Smooth muscle cell (in vitro differentiated cells): ENCODE data around the gene ITGBL1. TPM values are rescaled to one million over a fixed set of nuclear protein-coding genes. Genes with fewer than 3 reads are reported as not detected.

ENCODE experiments used
- DNase-seq: peaks from one replicate; lab custom pipeline; 2025; ENCODE audit not compliant: unreplicated experiment; lab: John Stamatoyannopoulos, UW
- H2AFZ ChIP-seq: fragments of 200-600 bp; sonication (generic); 2 replicates; pipeline ENCODE4 v1.6.0; 2016; ENCODE audit warnings: antibody characterized with exemption, low read depth, mild to moderate bottlenecking
- H3F3A ChIP-seq: fragments of 200-600 bp; sonication (generic); 2 replicates; pipeline ENCODE4 v1.6.0; 2017; ENCODE audit warnings: antibody characterized with exemption, low read depth
- H3K27ac ChIP-seq: fragments of 200-600 bp; sonication (generic); 2 replicates; pipeline ENCODE4 v1.5.1; 2016; ENCODE audit warnings: low read depth, mild to moderate bottlenecking
- H3K27me3 ChIP-seq: fragments of 200-600 bp; sonication (generic); 2 replicates; pipeline ENCODE4 v1.6.1; 2016; ENCODE audit warnings: low read depth, mild to moderate bottlenecking
- H3K36me3 ChIP-seq: fragments of 200-600 bp; sonication (generic); 2 replicates; pipeline ENCODE4 v1.5.1; 2016; ENCODE audit warnings: low read depth
- H3K4me1 ChIP-seq: fragments of 200-600 bp; sonication (generic); 2 replicates; pipeline ENCODE4 v1.5.1; 2016; ENCODE audit warnings: low read depth
- H3K4me2 ChIP-seq: fragments of 200-600 bp; sonication (generic); 2 replicates; pipeline ENCODE4 v1.6.0; 2016; ENCODE audit warnings: mild to moderate bottlenecking
- H3K4me3 ChIP-seq: fragments of 200-600 bp; sonication (generic); 2 replicates; pipeline ENCODE4 v1.5.1; 2016; ENCODE audit warnings: mild to moderate bottlenecking
- H3K79me2 ChIP-seq: fragments of 200-600 bp; sonication (generic); 2 replicates; pipeline ENCODE4 v1.6.0; 2016; ENCODE audit warnings: low read depth, mild to moderate bottlenecking
- H3K9ac ChIP-seq: fragments of 200-600 bp; sonication (generic); 2 replicates; pipeline ENCODE4 v1.6.0; 2016; ENCODE audit warnings: low read depth
- H3K9me3 ChIP-seq: fragments of 200-600 bp; sonication (generic); replicated peaks from 2 replicates; pipeline ENCODE4 v1.5.1; 2016; ENCODE audit warnings: low read depth
- H4K20me1 ChIP-seq: fragments of 200-600 bp; sonication (generic); 2 replicates; pipeline ENCODE4 v1.6.0; 2016; ENCODE audit warnings: low read depth
- WGBS: methylation state at CpG from one replicate; pipeline ENCODE4 v1.1.7; 2016; ENCODE audit warnings: low lambda C conversion rate; 5-methylcytosine and 5-hydroxymethylcytosine counted together
- polyA plus RNA-seq: library from polyadenylated mRNA; unstranded; fragments of >200 nt; fragmentation: Nextera tagmentation; extraction: Ambion mirVana; gene quantifications from 2 replicates; pipeline ENCODE4 v1.2.1, GENCODE V29; 2016
- total RNA-seq: library from RNA; depleted of rRNA; stranded (reverse); fragments of >200 nt; gene quantifications from 2 replicates; pipeline ENCODE4 v1.2.3, GENCODE V29; 2014
- TF ChIP-seq, protein P1 (sequence below): fragments of 200-600 bp; sonication (generic); IDR thresholded peaks from 2 replicates; pipeline ENCODE4 v1.5.1; 2017; ENCODE audit warnings: borderline replicate concordance, mild to moderate bottlenecking, antibody characterized with exemption; ENCODE audit not compliant: insufficient read depth, poor library complexity, severe bottlenecking

The ITGBL1 gene
- total and polyA plus RNA-seq, 2 experiments from 2014 or later = 0.29 TPM; not detected in 1

- no peak for DNase-seq
- Histone ChIP-seq H4K20me1 (no peaks in the 10 kb centered on the region), H3F3A (no peaks in the 10 kb centered on the region), H3K36me3 (no peaks in the 10 kb centered on the region), H3K9ac (no peak overlapping the region), H3K4me1 (no peaks in the 10 kb centered on the region), H3K27ac (no peak overlapping the region), H3K79me2 (no peaks in the 10 kb centered on the region), H3K4me2 (no peak overlapping the region), H2AFZ (no peak overlapping the region), H3K4me3 (no peak overlapping the region), H3K27me3 (no peaks in the 10 kb centered on the region), H3K9me3 (no peaks in the 10 kb centered on the region)
- WGBS = 88% methylated on average over 3 of the region's 3 CpGs
- TF ChIP-seq, protein P1, sequence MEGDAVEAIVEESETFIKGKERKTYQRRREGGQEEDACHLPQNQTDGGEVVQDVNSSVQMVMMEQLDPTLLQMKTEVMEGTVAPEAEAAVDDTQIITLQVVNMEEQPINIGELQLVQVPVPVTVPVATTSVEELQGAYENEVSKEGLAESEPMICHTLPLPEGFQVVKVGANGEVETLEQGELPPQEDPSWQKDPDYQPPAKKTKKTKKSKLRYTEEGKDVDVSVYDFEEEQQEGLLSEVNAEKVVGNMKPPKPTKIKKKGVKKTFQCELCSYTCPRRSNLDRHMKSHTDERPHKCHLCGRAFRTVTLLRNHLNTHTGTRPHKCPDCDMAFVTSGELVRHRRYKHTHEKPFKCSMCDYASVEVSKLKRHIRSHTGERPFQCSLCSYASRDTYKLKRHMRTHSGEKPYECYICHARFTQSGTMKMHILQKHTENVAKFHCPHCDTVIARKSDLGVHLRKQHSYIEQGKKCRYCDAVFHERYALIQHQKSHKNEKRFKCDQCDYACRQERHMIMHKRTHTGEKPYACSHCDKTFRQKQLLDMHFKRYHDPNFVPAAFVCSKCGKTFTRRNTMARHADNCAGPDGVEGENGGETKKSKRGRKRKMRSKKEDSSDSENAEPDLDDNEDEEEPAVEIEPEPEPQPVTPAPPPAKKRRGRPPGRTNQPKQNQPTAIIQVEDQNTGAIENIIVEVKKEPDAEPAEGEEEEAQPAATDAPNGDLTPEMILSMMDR = no peak
These were observed 22.7 kb upstream of the ITGBL1 start for GRCh38 chr13:101429733-101430132.

DNA sequence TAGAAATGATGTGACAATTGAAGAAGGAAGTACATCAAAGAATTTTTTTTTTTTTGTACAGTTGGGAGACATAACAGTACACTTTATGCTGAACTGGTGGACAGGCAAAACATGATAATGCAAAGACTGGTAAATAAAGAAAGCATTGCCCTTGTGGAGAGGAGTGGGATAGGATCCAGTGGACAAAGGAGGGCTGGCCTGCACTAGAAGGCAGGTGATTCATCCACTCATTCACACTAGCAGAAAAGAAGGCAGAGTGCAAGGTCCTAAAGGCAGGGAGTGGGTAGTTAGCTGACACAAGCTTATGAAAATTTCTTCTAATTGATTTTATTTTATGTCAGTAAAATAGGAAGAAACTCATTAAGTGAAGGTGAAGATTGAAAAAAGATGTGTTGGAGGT, 18.6 kb upstream of the ITGBL1 start:
- H3K27ac ChIP-seq = no peak overlapping the region
- peaks cover 3% of the 10 kb centered on the region for H3K27me3 ChIP-seq
- no peak overlapping the region for H3K9ac ChIP-seq
- H4K20me1 ChIP-seq = no peaks in the 10 kb centered on the region
- H3K4me2 ChIP-seq = no peak overlapping the region
- no peak for DNase-seq
- H3K79me2 ChIP-seq = no peaks in the 10 kb centered on the region
- H2AFZ ChIP-seq = no peak overlapping the region
- no peaks in the 10 kb centered on the region for H3F3A ChIP-seq
- H3K36me3 ChIP-seq = no peaks in the 10 kb centered on the region
- TF ChIP-seq, protein P1 = no peak
- no peak overlapping the region for H3K4me3 ChIP-seq
- H3K4me1 ChIP-seq = no peaks in the 10 kb centered on the region
- no peaks in the 10 kb centered on the region for H3K9me3 ChIP-seq

DNA sequence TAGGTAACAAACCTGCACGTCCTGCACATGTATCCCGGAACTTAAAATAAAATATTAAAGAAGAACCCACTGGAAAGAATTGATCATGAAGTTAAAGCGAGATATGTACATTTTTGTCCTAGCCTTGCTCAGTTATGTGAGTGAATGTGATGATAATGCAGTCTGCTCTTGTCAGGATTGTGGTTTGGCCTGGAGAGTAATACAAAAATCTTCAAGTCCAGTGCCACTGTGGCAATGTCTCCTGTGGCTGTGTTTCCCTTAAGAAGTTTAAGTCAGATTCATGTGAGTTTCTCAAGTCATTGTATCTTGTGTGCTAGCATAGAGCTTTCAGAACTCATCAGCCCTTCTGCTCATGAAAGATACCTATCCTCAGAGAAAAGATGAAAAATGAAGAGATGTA, 18.0 kb upstream of the ITGBL1 start:
- H2AFZ ChIP-seq = no peak overlapping the region
- H3K9ac ChIP-seq = no peak overlapping the region
- no peak for DNase-seq
- TF ChIP-seq, protein P1 = no peak
- H3F3A ChIP-seq = no peaks in the 10 kb centered on the region
- peaks cover 4% of the 10 kb centered on the region for H3K27me3 ChIP-seq
- H3K79me2 ChIP-seq = no peaks in the 10 kb centered on the region
- H3K4me3 ChIP-seq = no peak overlapping the region
- no peaks in the 10 kb centered on the region for H4K20me1 ChIP-seq
- no peak overlapping the region for H3K27ac ChIP-seq
- H3K4me1 ChIP-seq = no peaks in the 10 kb centered on the region
- WGBS = 88% methylated on average over 3 of the region's 3 CpGs
- no peaks in the 10 kb centered on the region for H3K9me3 ChIP-seq
- no peaks in the 10 kb centered on the region for H3K36me3 ChIP-seq
- H3K4me2 ChIP-seq = no peak overlapping the region

DNA sequence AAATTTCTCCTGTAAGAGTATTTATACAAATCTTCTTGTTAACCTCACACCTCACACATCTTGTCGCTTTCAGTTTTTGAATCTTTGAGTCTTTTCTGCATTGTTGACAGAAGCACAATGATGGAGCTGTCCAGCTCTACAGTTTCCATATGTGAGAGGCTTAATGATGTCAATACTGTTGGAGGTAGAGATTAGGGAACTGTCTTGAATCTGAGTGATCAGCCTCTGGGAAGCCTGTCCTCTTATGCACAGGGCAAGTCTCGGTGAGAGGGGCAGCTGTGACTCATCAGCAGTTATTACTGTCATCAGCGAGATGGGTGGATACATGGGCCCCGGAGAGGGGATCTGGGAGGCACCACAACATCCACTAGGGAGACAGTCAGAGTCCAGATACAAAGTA, 4.6 kb upstream of the ITGBL1 start:
- Histone ChIP-seq H3K27me3 (no peaks in the 10 kb centered on the region), H3K4me1 (no peaks in the 10 kb centered on the region), H3F3A (no peaks in the 10 kb centered on the region), H4K20me1 (no peaks in the 10 kb centered on the region), H3K9me3 (no peaks in the 10 kb centered on the region), H3K4me2 (no peak overlapping the region), H3K4me3 (no peak overlapping the region), H3K27ac (no peak overlapping the region), H3K79me2 (no peaks in the 10 kb centered on the region), H3K9ac (no peak overlapping the region), H3K36me3 (no peaks in the 10 kb centered on the region), H2AFZ (no peak overlapping the region)
- TF ChIP-seq, protein P1 = no peak
- DNase-seq = no peak
- 41% methylated on average over 4 of the region's 4 CpGs for WGBS
